Ishikawa (cell line): ENCODE results near the gene LRRC56.

ENCODE experiments used
- MAX ChIP-seq: IDR thresholded peaks from 2 replicates; pipeline ENCODE4 v1.6.1; 2012
- REST ChIP-seq: IDR thresholded peaks from 2 replicates; pipeline ENCODE4 v1.6.1; 2012; ENCODE audit warnings: low read depth, mild to moderate bottlenecking
- TCF12 ChIP-seq: IDR thresholded peaks from 2 replicates; pipeline ENCODE4 v1.6.1; 2012; ENCODE audit warnings: low read depth

GRCh38 chr11:503179-503981 is 33.9 kb upstream of the LRRC56 start:
- TF ChIP-seq MAX (no peak), TCF12 (no peak), REST (no peak)
